GM21381 (cell line): Measurements from ENCODE around the gene HACD1.

Experiments used
- ATAC-seq: cut with Tn5 transposase; IDR thresholded peaks from one replicate; pipeline ENCODE4 v1.9.1; 2021; ENCODE audit warnings: mild to moderate bottlenecking, moderate library complexity; ENCODE audit not compliant: unreplicated experiment

Gene HACD1

DNA sequence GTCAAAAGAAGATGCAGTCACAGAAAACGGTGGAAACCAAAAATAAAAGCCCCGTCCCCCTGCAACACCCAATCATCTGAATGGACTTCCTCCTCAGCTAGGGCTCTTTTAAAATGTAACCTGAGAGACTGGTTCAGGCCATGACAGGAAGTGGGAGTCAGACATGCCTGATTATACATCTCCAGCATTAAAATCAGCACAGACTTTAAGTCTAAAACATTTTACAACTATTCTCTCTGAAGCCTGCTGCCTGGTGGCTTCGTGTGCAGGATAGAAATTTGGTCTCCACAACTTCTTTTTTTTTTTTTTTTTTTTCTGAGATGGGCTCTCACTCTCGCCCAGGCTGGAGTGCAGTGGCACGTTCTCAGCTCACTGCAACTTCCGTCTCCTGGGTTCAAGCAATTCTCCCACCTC lies 30.3 kb downstream of the HACD1 start:
- peak; percentile 65 for ATAC-seq

- peak; percentile 59 for ATAC-seq
Measured at GRCh38 chr10:17585016-17585415, 32.2 kb downstream of the HACD1 start.

- no peak for ATAC-seq
Measured at GRCh38 chr10:17580885-17581284, 36.3 kb downstream of the HACD1 start.

- no peak for ATAC-seq
Measured at GRCh38 chr10:17578603-17579002, 38.6 kb downstream of the HACD1 start.

- ATAC-seq = no peak
Measured at GRCh38 chr10:17576768-17577167, 40.4 kb downstream of the HACD1 start.

GRCh38 chr10:17564911-17565310 lies 52.3 kb downstream of the HACD1 start:
- no peak for ATAC-seq

DNA sequence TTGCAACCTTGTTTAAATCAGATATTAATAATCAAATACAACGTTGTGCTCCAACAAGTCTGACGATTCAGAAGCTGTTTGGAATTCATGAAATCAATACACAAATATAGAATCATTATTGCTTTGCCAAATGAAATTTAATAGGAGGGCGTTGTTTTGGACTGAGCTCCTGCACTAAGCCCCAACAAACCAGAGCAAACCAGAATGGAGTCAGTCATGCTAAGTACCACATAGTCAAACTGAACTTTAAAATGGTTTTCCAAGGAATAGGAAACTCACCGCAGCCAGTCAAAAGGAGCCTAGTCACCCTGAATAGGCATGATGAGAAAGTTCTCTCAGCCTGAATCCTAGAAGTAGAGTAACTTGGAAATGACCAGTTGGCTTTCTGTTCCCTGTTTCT lies 53.7 kb downstream of the HACD1 start:
- no peak for ATAC-seq

DNA sequence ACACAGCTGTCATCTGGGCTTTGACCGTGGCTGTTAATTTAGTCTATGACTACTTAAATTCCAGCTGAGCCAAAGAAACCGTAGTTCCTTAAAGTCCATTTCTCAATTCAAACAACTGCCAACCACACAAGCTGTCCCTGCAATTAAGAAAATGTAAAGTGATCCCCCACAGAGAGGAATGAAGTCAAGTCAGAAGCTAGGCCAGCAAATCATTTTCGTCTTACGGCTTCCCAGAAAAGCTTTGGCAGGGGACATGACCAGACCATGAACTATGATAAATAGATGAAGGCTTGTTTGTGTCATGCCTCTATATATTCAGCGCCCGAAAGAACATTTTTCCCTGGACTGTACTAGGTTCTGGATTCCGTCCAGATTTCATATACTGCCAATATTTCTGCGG lies 54.6 kb downstream of the HACD1 start:
- ATAC-seq = no peak

- no peak for ATAC-seq
Measured at GRCh38 chr10:17561111-17561510, 56.1 kb downstream of the HACD1 start.

DNA sequence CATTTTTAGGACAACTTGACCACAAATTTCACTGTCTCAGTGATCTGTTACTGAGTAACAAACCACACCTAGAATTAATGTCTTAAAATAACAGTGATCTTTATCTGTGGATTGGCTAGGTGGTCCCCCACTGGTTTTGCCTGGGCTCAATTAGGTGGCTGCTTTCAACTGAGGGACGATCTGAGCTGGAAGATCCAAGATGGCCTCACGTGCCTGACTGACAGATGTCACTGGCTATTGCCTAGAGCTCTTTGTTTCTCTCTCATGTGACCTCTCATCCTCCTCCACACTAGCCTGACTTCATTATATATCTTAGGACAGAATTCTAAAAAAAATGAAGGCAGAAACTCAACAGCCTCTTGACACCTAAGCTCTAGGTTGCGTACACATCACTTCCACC lies 59.7 kb downstream of the HACD1 start:
- no peak for ATAC-seq

- no peak for ATAC-seq
Measured at GRCh38 chr10:17548770-17549169, 68.4 kb downstream of the HACD1 start.

- no peak for ATAC-seq
Measured at GRCh38 chr10:17548162-17548561, 69.0 kb downstream of the HACD1 start.

DNA sequence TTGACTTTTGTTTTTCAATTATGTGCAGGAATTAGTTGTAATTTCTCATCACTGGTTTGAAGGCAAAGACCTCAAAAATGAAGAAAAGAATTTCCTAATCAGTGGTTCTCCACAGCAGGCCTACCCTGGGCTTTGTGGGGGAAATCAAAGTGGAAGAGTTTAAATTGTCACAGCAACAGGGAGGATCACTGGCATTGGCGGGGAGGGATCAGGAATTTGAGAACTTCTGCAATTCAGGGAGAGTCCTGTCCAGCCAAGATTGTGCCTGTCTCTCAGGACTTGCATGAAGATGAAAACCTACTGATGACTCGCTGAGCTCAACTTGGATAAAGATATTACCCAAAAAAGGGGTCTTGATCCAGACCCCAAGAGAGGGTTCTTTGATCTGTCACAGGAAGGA lies 70.1 kb downstream of the HACD1 start:
- no peak for ATAC-seq

DNA sequence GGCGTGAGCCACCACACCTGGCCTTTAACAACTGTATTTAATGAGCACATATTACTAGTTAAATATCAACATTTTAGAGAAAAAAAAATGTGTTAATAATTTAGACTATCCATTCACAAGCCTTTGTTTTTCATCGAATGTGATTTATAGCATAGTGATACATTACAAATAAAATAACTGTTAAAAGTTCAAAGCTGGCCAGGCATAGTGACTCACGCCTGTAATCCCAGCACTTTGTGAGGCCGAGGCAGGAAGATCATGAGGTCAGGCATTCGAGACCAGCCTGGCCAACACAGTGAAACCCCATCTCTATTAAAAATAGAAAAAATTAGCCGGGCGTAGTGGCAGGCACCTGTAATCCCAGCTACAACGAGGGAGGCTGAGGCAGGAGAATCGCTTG lies 72.7 kb downstream of the HACD1 start:
- no peak for ATAC-seq
